BJ (cell line): ENCODE data around the gene MPPED2. TPM values are rescaled to one million over a fixed set of nuclear protein-coding genes. Genes with fewer than 3 reads are reported as not detected.

ENCODE experiments used
- CTCF ChIA-PET: fragments of 350-600 bp; formaldehyde crosslinking; extraction: SDS; loops from one replicate; lab custom pipeline; 2021; ENCODE audit warnings: antibody characterized with exemption, inconsistent platforms; lab: Yijun Ruan, JAX
- POLR2A ChIA-PET: fragments of 300-600 bp; sonication (Branson Sonifier 250); formaldehyde crosslinking; extraction: SDS; loops from one replicate; lab custom pipeline; 2021; ENCODE audit warnings: antibody characterized with exemption; lab: Charles Lee
- DNase-seq: peaks from one replicate; pipeline ENCODE4 v3.0.0-alpha.2; 2011; ENCODE audit warnings: low read depth
- H3K27me3 ChIP-seq: 2 replicates; pipeline ENCODE4 v1.6.0; 2011; ENCODE audit warnings: low read length; ENCODE audit not compliant: control insufficient read depth, insufficient read depth
- H3K36me3 ChIP-seq: 2 replicates; pipeline ENCODE4 v1.5.1; 2011; ENCODE audit warnings: low read length; ENCODE audit not compliant: control insufficient read depth, insufficient read depth
- H3K4me3 ChIP-seq: 2 replicates; pipeline ENCODE4 v1.5.1; 2011; ENCODE audit warnings: low read depth, mild to moderate bottlenecking, control low read depth, low read length
- CTCF ChIP-seq: IDR thresholded peaks from 2 replicates; pipeline ENCODE4 v1.5.1; 2011; ENCODE audit warnings: low read depth, mild to moderate bottlenecking, control low read depth, inconsistent platforms, low read length, moderate library complexity; ENCODE audit not compliant: insufficient read depth
- polyA plus RNA-seq: library from polyadenylated mRNA; depleted of rRNA; stranded (reverse); fragments of >200 nt; gene quantifications from 2 replicates; pipeline ENCODE4 v1.2.3, GENCODE V29; 2011

Gene MPPED2
- polyA plus RNA-seq, 1 experiment, result not detected

DNA sequence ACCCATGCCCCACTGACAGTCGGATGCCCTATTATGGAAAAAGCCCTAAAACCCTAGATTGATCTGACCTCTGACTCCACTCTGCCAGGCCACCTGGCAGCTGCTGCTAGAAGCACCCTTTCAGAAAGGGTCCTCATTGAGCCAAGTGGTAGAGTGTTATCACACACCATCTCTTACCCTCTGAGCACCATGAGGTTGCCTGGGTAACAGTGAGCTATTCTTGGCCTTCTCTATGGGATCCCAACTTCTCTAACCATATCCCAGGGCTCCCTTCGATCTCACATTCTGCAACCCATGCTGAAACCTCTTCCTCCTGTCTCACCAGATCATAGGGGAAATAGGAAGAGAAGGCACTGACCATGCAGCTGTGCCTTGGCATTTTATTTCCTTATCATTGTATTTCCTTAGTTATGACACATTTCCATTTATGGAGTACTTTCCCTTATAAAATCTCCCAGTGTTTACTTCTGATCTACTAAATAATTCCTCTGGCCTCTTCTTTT, 52.7 kb downstream of the MPPED2 start:
- no peak for TF ChIP-seq CTCF
- Histone ChIP-seq H3K27me3 (no peaks in the 10 kb centered on the region), H3K4me3 (no peak overlapping the region), H3K36me3 (no peaks in the 10 kb centered on the region)
- ChIA-PET POLR2A (no interaction called here), CTCF (no interaction called here)
- no peak for DNase-seq

GRCh38 chr11:30527566-30527965, 58.6 kb downstream of the MPPED2 start:
- no peak for TF ChIP-seq CTCF
- POLR2A ChIA-PET, result no interaction called here
- DNase-seq, result no peak
- H3K36me3 ChIP-seq, result no peaks in the 10 kb centered on the region
- CTCF ChIA-PET, result no interaction called here
- no peak overlapping the region for H3K4me3 ChIP-seq
- H3K27me3 ChIP-seq, result no peaks in the 10 kb centered on the region

DNA sequence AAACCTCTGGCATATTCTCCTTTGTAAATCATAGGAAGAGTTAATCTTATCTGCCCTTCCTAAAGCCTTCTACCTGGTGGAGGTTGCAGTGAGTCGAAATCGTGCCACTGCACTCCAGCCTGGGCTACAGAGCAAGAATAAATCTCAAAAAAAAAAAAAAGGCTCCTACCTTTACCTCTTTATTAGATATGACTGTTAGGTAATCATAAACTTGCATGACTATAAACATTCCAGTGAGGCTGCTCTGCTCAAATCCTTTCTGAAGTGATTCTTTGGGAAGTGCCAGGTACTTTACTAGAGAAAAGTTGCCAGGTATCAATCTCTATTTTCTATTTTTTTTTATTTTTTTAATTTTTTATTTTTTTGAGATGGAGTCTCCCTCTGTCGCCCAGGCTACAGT, 59.6 kb downstream of the MPPED2 start:
- POLR2A ChIA-PET, result no interaction called here
- CTCF ChIA-PET, result no interaction called here
- Histone ChIP-seq H3K36me3 (no peaks in the 10 kb centered on the region), H3K27me3 (no peaks in the 10 kb centered on the region), H3K4me3 (no peak overlapping the region)
- DNase-seq, result no peak
- TF ChIP-seq CTCF, result no peak

- Histone ChIP-seq H3K27me3 (no peaks in the 10 kb centered on the region), H3K36me3 (no peaks in the 10 kb centered on the region), H3K4me3 (no peak overlapping the region)
- POLR2A ChIA-PET, result no interaction called here
- no peak for DNase-seq
- TF ChIP-seq CTCF, result no peak
- CTCF ChIA-PET, result no interaction called here
Measured at GRCh38 chr11:30522536-30523243, 63.5 kb downstream of the MPPED2 start.

DNA sequence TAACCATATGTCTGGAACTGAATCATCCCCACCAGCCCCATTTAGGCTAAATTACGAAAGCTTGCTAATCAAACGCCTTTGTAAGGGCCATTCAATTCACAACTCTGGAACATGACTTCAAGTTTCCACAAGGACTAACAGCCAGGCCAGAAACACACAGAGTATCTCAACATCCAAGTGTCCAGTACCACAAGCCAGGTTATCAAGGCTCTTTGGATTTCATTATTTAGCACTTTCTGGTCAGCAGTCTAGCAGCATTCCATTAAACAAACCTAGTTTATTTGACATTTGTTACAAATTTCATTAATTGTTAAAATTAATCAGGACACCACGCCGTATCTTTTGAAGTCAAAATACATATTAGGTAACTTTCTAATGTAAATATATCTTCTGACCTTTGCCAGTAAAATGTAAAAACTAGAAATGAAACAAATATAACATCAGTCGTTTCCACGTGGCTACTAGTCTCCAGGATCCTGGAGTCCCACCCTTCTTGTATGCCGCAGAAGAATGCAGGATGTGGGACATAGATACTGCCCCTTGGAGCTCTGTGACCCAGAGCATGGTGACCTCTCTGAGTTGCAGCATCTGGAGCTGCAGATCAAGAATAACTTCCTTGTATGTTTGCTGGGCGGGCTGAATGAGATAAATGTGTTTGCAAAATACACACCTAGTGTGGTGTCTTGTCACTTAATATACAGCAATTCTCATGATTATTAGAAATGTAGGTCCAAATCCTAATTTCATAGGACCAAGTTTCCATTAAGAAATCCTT, 64.7 kb downstream of the MPPED2 start:
- CTCF ChIA-PET, result no interaction called here
- Histone ChIP-seq H3K4me3 (no peak overlapping the region), H3K27me3 (no peaks in the 10 kb centered on the region), H3K36me3 (no peaks in the 10 kb centered on the region)
- no peak for DNase-seq
- TF ChIP-seq CTCF, result no peak
- POLR2A ChIA-PET, result no interaction called here
